Vagina (tissue), 2 donors: ENCODE results near the gene SYT1. TPM values are rescaled to one million over a fixed set of nuclear protein-coding genes. Genes with fewer than 3 reads are reported as not detected.

Source experiments
- DNase-seq, 2 donors: peaks; one replicate each; pipeline ENCODE4 v3.0.0-alpha.2; 2017; ENCODE audit errors: extremely low spot score in 2 of 2
- H3K27ac ChIP-seq: fragments of 200-600 bp; sonication (generic); one replicate; pipeline ENCODE4 v1.5.1; 2019
- H3K27me3 ChIP-seq: fragments of 200-600 bp; sonication (generic); one replicate; pipeline ENCODE4 v1.5.1; 2019
- H3K36me3 ChIP-seq, 2 donors: fragments of 200-600 bp; sonication (generic); one replicate each; pipeline ENCODE4 v1.5.1; 2017 to 2019
- H3K4me1 ChIP-seq: fragments of 200-600 bp; sonication (generic); one replicate; pipeline ENCODE4 v1.5.1; 2019
- H3K4me3 ChIP-seq, 2 donors: fragments of 200-600 bp; sonication (generic); 1 replicate in 1 of 2; 2 replicates in 1 of 2; pipeline ENCODE4 v1.5.1; 2016 to 2019
- H3K9me3 ChIP-seq: fragments of 200-600 bp; sonication (generic); one replicate; pipeline ENCODE4 v1.5.1; 2019
- POLR2A ChIP-seq, 2 donors: fragments of 450-650 bp; IDR thresholded peaks; one replicate each; pipeline ENCODE4 v1.6.1; 2017; ENCODE audit warnings: antibody characterized with exemption in 2 of 2, mild to moderate bottlenecking in 2 of 2, moderate library complexity in 2 of 2
- POLR2AphosphoS5 ChIP-seq, 2 donors: sonication (generic); formaldehyde crosslinking; IDR thresholded peaks; one replicate each; pipeline ENCODE4 v1.9.0; 2017; ENCODE audit warnings: antibody characterized with exemption in 2 of 2, mild to moderate bottlenecking in 2 of 2, low read depth in 1 of 2; ENCODE audit not compliant: insufficient read depth in 1 of 2
- intact Hi-C: fragments of 100-400 bp; cut with DNase I; formaldehyde crosslinking; loops from one replicate; pipeline ENCODE4 v1.15.1; 2023
- total RNA-seq: library from RNA; depleted of rRNA; stranded (reverse); fragments of >200 nt; gene quantifications from one replicate; pipeline ENCODE4 v1.2.3, GENCODE V29; 2016
- TF ChIP-seq, protein P1 (sequence below), 3 experiments: fragments of 450-650 bp in 2 of 3; fragments of 200-600 bp in 1 of 3; sonication (generic) in 1 of 3; IDR thresholded peaks; one replicate each; pipeline ENCODE4 v1.5.1; 2017 to 2019; ENCODE audit warnings: antibody characterized with exemption in 3 of 3, mild to moderate bottlenecking in 2 of 3, moderate library complexity in 2 of 3

Gene SYT1
- total RNA-seq, 1 donor from 2014 or later = 13.3 TPM

- Histone ChIP-seq H3K9me3 (no peaks in the 10 kb centered on the region), H3K27ac (no peak overlapping the region), H3K4me3 (no peak overlapping the region), H3K4me1 (no peaks in the 10 kb centered on the region), H3K36me3 (no peaks in the 10 kb centered on the region), H3K27me3 (no peaks in the 10 kb centered on the region)
- DNase-seq = no peak
- intact Hi-C loops = no loop called here
- TF ChIP-seq, protein P1, sequence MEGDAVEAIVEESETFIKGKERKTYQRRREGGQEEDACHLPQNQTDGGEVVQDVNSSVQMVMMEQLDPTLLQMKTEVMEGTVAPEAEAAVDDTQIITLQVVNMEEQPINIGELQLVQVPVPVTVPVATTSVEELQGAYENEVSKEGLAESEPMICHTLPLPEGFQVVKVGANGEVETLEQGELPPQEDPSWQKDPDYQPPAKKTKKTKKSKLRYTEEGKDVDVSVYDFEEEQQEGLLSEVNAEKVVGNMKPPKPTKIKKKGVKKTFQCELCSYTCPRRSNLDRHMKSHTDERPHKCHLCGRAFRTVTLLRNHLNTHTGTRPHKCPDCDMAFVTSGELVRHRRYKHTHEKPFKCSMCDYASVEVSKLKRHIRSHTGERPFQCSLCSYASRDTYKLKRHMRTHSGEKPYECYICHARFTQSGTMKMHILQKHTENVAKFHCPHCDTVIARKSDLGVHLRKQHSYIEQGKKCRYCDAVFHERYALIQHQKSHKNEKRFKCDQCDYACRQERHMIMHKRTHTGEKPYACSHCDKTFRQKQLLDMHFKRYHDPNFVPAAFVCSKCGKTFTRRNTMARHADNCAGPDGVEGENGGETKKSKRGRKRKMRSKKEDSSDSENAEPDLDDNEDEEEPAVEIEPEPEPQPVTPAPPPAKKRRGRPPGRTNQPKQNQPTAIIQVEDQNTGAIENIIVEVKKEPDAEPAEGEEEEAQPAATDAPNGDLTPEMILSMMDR (IDR thresholded peaks at IDR 0.05) = no peak
- TF ChIP-seq POLR2AphosphoS5 (IDR thresholded peaks at IDR 0.05; ENCODE audit: insufficient read depth in 1 of 2, low read depth in 1 of 2) (no peak), POLR2A (IDR thresholded peaks at IDR 0.05) (no peak)
Observed at GRCh38 chr12:78963439-78964227, 99.1 kb downstream of the SYT1 start.

GRCh38 chr12:78964521-78964920, 99.9 kb downstream of the SYT1 start:
- DNase-seq = no peak
- no peaks in the 10 kb centered on the region for H3K9me3 ChIP-seq
- intact Hi-C loops = no loop called here
- H3K27ac ChIP-seq = no peak overlapping the region
- no peaks in the 10 kb centered on the region for H3K27me3 ChIP-seq
- H3K36me3 ChIP-seq = no peaks in the 10 kb centered on the region
- TF ChIP-seq POLR2A (IDR thresholded peaks at IDR 0.05) = no peak
- TF ChIP-seq, protein P1 (IDR thresholded peaks at IDR 0.05) = no peak
- no peak for TF ChIP-seq POLR2AphosphoS5 (IDR thresholded peaks at IDR 0.05; ENCODE audit: insufficient read depth in 1 of 2, low read depth in 1 of 2)
- no peak overlapping the region for H3K4me3 ChIP-seq
- no peaks in the 10 kb centered on the region for H3K4me1 ChIP-seq

DNA sequence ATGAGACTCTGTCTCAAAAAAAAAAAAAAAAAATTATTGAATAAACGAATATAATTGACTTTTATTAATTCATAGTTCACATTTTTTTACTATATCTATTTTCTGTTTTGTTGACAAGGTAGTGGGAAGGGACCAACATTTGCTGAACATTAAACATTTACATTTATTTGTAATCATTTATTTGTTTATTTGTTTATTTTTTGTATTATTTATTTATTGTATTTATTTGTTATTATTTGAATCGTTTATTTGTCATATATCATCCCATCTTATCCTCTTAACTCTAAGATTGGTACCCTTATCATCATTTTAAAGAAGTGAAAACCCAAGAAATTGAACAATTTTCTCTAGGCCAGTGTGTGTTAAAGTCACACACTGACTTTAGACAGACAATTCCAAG, 101.5 kb downstream of the SYT1 start:
- no peak overlapping the region for H3K4me3 ChIP-seq
- intact Hi-C loops = no loop called here
- DNase-seq = no peak

DNA sequence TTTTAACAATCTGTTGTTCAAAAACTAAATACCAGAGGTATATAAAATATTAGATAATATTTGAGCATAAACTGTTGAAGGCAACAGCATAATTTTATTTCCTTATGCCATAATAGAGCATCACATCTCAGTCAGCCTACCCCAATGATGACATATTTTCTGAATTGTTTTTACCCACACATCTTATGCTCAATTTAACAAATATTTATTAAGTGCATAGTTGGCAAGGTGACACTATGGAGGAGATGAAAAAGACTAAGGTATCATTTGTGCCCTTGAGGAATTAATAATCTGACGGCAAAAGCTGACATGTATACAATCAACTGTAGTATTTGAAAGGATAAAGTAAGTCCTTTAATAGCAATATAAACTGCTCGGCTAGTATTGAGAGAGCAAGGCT, 102.4 kb downstream of the SYT1 start:
- no peak overlapping the region for H3K4me3 ChIP-seq
- TF ChIP-seq POLR2A (IDR thresholded peaks at IDR 0.05) = no peak
- TF ChIP-seq, protein P1 (IDR thresholded peaks at IDR 0.05) = no peak
- no peak for TF ChIP-seq POLR2AphosphoS5 (IDR thresholded peaks at IDR 0.05; ENCODE audit: insufficient read depth in 1 of 2, low read depth in 1 of 2)
- no peaks in the 10 kb centered on the region for H3K9me3 ChIP-seq
- no peak for DNase-seq
- intact Hi-C loops = no loop called here
- H3K36me3 ChIP-seq = no peaks in the 10 kb centered on the region
- no peak overlapping the region for H3K27ac ChIP-seq
- no peaks in the 10 kb centered on the region for H3K27me3 ChIP-seq
- no peaks in the 10 kb centered on the region for H3K4me1 ChIP-seq

More for the DNA sequence above, 101.5 kb downstream of the SYT1 start:
- TF ChIP-seq POLR2A (IDR thresholded peaks at IDR 0.05) = no peak
- TF ChIP-seq, protein P1 (IDR thresholded peaks at IDR 0.05) = no peak
- TF ChIP-seq POLR2AphosphoS5 (IDR thresholded peaks at IDR 0.05; ENCODE audit: insufficient read depth in 1 of 2, low read depth in 1 of 2) = no peak
- Histone ChIP-seq H3K36me3 (no peaks in the 10 kb centered on the region), H3K4me1 (no peaks in the 10 kb centered on the region), H3K27ac (no peak overlapping the region), H3K9me3 (no peaks in the 10 kb centered on the region), H3K27me3 (no peaks in the 10 kb centered on the region)

- DNase-seq = no peak
- Histone ChIP-seq H3K27ac (no peak overlapping the region), H3K27me3 (no peaks in the 10 kb centered on the region), H3K4me1 (no peaks in the 10 kb centered on the region), H3K4me3 (no peak overlapping the region), H3K36me3 (no peaks in the 10 kb centered on the region), H3K9me3 (no peaks in the 10 kb centered on the region)
- TF ChIP-seq, protein P1 (IDR thresholded peaks at IDR 0.05) = no peak
- no peak for TF ChIP-seq POLR2AphosphoS5 (IDR thresholded peaks at IDR 0.05; ENCODE audit: insufficient read depth in 1 of 2, low read depth in 1 of 2)
- TF ChIP-seq POLR2A (IDR thresholded peaks at IDR 0.05) = no peak
- intact Hi-C loops = no loop called here
Observed at GRCh38 chr12:78968226-78968625, 103.7 kb downstream of the SYT1 start.
